ENCODE results near the gene PDE4B.
"Not testable (repeated sequence)": the region's sequence is repeated elsewhere in the genome, so short reads cannot be mapped to it uniquely, and the experiment has no call there.

PDE4B gene

GRCh38 chr1:66315671-66316070 is 523.0 kb downstream of the PDE4B start:
- DNase-seq (ENCODE audit: low read depth), result no peak
- no peak overlapping the region for H3K4me3 ChIP-seq (ENCODE audit: control insufficient read depth, low read depth, low read length)

GRCh38 chr1:66316464-66317247 is 524.0 kb downstream of the PDE4B start:
- TF ChIP-seq CTCF (IDR thresholded peaks at IDR 0.05; ENCODE audit: control insufficient read depth, insufficient read depth, low read depth, low read length, missing control alignments), result no peak
- no peak overlapping the region for H3K4me3 ChIP-seq (ENCODE audit: control insufficient read depth, low read depth, low read length)
- DNase-seq (ENCODE audit: low read depth), result no peak

More at GRCh38 chr1:66315671-66316070, 523.0 kb downstream of the PDE4B start:
- no peak for TF ChIP-seq CTCF (IDR thresholded peaks at IDR 0.05; ENCODE audit: control insufficient read depth, insufficient read depth, low read depth, low read length, missing control alignments)

GRCh38 chr1:66317248-66317515 is 524.5 kb downstream of the PDE4B start:
- no peak for DNase-seq (ENCODE audit: low read depth)
- TF ChIP-seq CTCF (IDR thresholded peaks at IDR 0.05; ENCODE audit: control insufficient read depth, insufficient read depth, low read depth, low read length, missing control alignments), result no peak
- H3K4me3 ChIP-seq (ENCODE audit: control insufficient read depth, low read depth, low read length), result no peak overlapping the region

GRCh38 chr1:66320231-66320630 is 527.5 kb downstream of the PDE4B start:
- TF ChIP-seq CTCF (IDR thresholded peaks at IDR 0.05; ENCODE audit: control insufficient read depth, insufficient read depth, low read depth, low read length, missing control alignments), result no peak
- no peak for DNase-seq (ENCODE audit: low read depth)
- no peak overlapping the region for H3K4me3 ChIP-seq (ENCODE audit: control insufficient read depth, low read depth, low read length)

GRCh38 chr1:66322462-66322861 is 529.8 kb downstream of the PDE4B start:
- DNase-seq (ENCODE audit: low read depth), result peak; percentile 69
- not testable (repeated sequence) for H3K4me3 ChIP-seq (ENCODE audit: control insufficient read depth, low read depth, low read length)

GRCh38 chr1:66323958-66324625 is 531.4 kb downstream of the PDE4B start:
- DNase-seq (ENCODE audit: low read depth), result no peak
- H3K4me3 ChIP-seq (ENCODE audit: control insufficient read depth, low read depth, low read length), result no peak overlapping the region
- no peak for TF ChIP-seq CTCF (IDR thresholded peaks at IDR 0.05; ENCODE audit: control insufficient read depth, insufficient read depth, low read depth, low read length, missing control alignments)

- H3K4me3 ChIP-seq (ENCODE audit: control insufficient read depth, low read depth, low read length), result no peak overlapping the region
- no peak for TF ChIP-seq CTCF (IDR thresholded peaks at IDR 0.05; ENCODE audit: control insufficient read depth, insufficient read depth, low read depth, low read length, missing control alignments)
- DNase-seq (ENCODE audit: low read depth), result no peak
These were observed 533.1 kb downstream of the PDE4B start for GRCh38 chr1:66325594-66326380.

Data from AG09309 (cell line).